Neural cell (in vitro differentiated cells): Measurements from ENCODE around the gene MMP20.

Experiments used
- CTCF ChIP-seq: fragments of 450-650 bp; IDR thresholded peaks from 2 replicates; pipeline ENCODE4 v1.5.1; 2014; ENCODE audit warnings: antibody characterized with exemption, mild to moderate bottlenecking, moderate library complexity; ENCODE audit not compliant: poor library complexity, severe bottlenecking
- MXI1 ChIP-seq: fragments of 450-650 bp; conservative IDR thresholded peaks from 2 replicates; pipeline ENCODE4 v1.6.1; 2014; ENCODE audit warnings: antibody characterized with exemption, mild to moderate bottlenecking; ENCODE audit not compliant: poor library complexity, severe bottlenecking
- POLR2AphosphoS5 ChIP-seq: IDR thresholded peaks from 2 replicates; pipeline ENCODE4 v1.6.1; 2012
- RAD21 ChIP-seq: fragments of 450-650 bp; conservative IDR thresholded peaks from 2 replicates; pipeline ENCODE4 v1.6.1; 2014; ENCODE audit warnings: antibody characterized with exemption, mild to moderate bottlenecking, moderate library complexity
- TAF1 ChIP-seq: IDR thresholded peaks from 2 replicates; pipeline ENCODE4 v1.6.1; 2012; ENCODE audit warnings: low read depth

GRCh38 chr11:102604875-102605274 lies 20.3 kb downstream of the MMP20 start:
- TF ChIP-seq CTCF (no peak), TAF1 (no peak), POLR2AphosphoS5 (no peak), RAD21 (no peak), MXI1 (no peak)
